ENCODE data around the gene DOK6.
"Not testable (repeated sequence)": the region's sequence is repeated elsewhere in the genome, so short reads cannot be mapped to it uniquely, and the experiment has no call there.

DOK6 gene

DNA sequence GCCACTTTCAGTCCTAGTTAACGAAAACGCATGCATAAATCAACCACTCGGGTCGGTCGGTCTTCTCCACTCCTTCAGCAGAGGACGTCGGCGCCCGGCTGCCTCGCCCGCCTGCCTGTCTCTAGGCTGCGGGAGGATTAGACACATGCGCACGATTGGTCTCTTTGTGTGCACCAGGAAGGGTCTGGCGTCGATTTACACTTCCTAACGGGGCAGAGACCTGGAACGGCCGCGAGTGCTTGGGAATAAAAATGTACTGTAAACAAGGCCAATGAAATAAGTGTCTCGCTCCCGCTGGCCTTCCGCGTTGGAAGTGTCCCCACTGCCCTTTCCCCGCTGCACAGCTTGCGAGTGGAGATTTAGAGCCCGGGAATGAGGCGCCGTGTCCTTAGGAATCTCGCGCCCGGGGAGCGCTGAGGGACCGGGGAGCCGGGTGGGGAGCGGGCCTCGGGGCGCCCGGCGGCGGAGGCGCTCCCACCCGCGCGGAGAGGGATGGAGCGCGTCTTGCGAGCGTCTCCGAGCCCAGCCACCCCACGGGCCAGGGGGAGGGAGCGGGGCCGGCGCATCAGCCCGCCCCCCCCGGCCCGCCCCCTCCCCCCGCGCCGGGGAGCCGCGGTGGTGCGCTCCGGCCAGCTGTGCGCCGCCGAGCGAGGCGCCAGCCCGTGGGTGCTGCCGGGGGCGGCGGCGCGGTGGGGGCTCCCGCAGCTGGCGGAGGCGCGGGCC, at the start of gene DOK6:
DOK6 (plus strand) TSS at position 636 of the 723 bp plus-strand sequence.
- DNase-seq (ENCODE audit: insufficient read length, low spot score): no peak
- no peak for FAIRE-seq
- TF ChIP-seq POLR2A (IDR thresholded peaks at IDR 0.05; ENCODE audit: low read depth, low read length): no peak

DNA sequence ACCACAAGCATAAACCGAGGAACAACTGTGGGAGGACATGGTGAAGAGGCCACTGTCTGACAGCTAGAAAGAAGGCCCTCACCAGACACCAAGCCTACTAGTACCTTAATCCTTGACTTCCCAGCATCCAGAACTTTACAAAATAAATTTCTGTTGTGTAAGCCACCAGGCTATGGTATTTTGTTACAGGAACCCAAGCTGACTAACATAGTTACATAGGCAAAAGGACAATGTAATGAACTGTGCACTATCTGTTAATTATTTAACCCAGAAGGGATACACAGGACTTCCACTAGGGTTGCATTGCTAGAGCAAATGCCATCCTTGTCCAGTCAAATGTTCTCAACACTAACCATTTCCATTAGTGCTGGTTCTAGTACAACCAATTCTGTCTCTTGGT, 47.7 kb upstream of the DOK6 start:
- FAIRE-seq: no peak
- DNase-seq (ENCODE audit: insufficient read length, low spot score): no peak
- TF ChIP-seq POLR2A (IDR thresholded peaks at IDR 0.05; ENCODE audit: low read depth, low read length): no peak

DNA sequence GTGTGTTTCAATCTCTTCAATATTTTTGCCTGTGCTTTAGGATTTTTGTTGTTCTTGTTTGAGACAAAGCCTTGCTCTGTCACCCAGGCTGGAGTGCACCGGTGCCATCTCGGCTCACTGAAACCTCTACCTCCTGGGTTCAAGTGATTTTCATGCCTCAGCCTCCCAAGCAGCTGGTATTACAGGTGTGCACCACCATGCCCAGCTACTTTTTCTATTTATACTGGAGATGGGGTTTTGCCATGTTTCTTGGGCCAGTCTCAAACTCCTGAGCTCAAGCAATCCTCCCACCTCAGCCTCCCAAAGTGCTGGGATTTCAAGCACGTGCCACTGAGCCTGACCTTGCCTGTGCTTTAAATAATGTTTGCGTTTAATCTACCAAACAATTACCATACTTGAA, 43.1 kb upstream of the DOK6 start:
- TF ChIP-seq POLR2A (IDR thresholded peaks at IDR 0.05; ENCODE audit: low read depth, low read length): no peak
- FAIRE-seq (no peak), DNase-seq (ENCODE audit: insufficient read length, low spot score) (no peak)

DNA sequence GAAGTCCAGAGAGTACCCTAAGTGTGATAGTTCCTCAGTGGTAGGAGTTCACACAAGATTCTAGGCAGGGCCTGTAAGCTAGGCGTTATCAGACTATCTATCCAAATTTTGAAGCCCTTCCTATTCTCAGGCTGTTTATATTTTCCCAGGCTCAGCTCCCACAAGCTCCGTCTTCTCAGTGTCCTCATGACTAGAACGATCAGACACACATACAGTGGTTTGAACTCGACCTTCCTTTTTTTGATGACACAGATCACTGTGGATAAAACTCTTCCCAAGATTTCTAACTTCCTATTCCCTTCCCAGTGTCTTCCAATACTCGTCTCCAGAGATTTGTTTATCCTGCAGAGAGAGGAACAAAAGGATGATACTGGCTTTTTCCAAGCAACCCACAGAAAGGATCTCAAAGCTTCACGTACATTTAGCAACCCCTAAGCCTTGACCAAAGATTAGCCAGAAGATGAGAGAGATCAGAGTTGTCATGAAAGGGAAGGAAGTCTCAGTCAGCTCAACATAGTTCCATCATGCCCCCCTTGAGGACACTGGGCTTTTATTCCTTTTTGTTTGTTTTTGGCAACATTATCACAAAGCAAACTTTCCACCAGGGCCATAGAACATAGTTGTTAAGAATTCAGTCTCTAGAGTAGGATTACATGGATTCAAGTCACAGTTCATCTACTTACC, 42.3 kb upstream of the DOK6 start:
- FAIRE-seq: no peak
- no peak for TF ChIP-seq POLR2A (IDR thresholded peaks at IDR 0.05; ENCODE audit: low read depth, low read length)

DNA sequence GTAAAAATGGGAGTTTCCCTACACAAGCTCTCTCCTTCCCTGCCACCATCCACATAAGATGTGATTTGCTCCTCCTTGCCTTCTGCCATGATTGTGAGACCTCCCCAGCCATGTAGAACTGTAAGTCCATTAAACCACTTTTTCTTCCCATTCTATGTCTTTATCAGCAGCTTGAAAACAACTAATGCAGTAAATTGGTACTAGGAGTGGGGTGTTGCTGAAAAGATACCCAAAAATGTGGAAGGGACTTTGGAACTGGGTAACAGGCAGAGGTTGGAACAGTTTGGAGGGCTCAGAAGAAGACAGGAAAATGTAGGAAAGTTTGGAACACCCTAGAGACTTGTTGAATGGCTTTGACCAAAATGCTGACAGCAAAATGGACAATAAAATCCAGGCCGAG, 40.9 kb upstream of the DOK6 start:
- DNase-seq (ENCODE audit: insufficient read length, low spot score); FAIRE-seq: not testable (repeated sequence)

More for the DNA sequence above, 42.3 kb upstream of the DOK6 start:
- no peak for DNase-seq (ENCODE audit: insufficient read length, low spot score)

DNA sequence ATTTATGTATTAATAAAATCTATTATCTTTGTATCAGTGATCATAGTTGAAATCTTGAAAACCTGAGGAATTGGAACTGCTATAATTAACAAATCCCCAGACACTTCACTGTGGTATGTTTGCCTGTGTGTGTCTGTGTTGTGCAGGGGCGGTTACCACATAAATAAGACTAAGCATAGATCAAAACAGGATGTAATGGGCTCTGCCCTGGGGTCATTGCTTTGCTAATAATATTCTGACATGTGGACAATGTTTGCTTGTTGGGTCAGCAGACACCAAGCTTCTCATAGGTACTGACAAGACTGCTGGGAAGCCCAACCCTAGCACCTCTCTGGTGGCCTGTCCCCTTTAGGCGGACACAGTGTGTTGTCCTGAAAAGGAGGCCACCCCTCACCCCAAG, 35.8 kb upstream of the DOK6 start:
- FAIRE-seq (no peak), DNase-seq (ENCODE audit: insufficient read length, low spot score) (no peak)
- no peak for TF ChIP-seq POLR2A (IDR thresholded peaks at IDR 0.05; ENCODE audit: low read depth, low read length)

DNA sequence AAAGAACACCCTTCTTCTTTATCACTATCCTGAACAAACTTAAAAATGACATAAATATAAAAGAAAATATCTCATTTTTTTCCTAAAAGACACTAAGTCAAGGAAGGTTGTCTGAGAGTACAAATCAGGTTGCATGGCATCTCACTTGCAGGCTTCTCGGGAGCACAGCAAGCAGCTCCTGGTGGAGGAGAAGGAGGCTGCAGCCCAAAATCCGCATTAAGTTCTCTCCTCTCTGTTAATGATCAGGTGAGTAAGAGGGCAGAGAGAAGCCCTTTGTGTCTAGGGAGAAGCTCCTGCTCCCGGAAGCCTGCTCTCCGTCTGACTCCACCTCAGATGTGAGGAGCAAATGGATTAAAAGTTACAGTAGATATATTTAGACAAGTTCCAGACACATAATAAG, 35.0 kb upstream of the DOK6 start:
- no peak for TF ChIP-seq POLR2A (IDR thresholded peaks at IDR 0.05; ENCODE audit: low read depth, low read length)
- no peak for FAIRE-seq
- DNase-seq (ENCODE audit: insufficient read length, low spot score): no peak

DNA sequence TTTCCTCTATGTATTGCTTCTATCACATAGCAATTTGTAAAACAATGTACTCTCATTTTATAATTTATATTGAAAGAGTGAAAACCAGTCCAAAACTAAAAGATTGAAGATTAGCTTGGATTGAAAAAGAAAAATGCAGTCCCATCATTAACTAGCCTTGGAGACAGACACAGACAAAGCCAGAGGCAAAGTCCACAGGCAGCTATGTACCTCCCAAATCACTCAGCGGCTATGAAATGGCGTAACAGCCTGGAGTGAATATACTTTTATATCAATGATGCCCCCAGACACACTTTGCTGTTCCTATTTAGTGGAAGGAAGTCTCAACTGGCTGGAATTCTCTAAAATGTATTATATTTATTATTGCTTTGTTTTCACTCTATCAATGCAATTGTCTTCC, 33.6 kb upstream of the DOK6 start:
- no peak for DNase-seq (ENCODE audit: insufficient read length, low spot score)
- no peak for FAIRE-seq
- TF ChIP-seq POLR2A (IDR thresholded peaks at IDR 0.05; ENCODE audit: low read depth, low read length): no peak

DNA sequence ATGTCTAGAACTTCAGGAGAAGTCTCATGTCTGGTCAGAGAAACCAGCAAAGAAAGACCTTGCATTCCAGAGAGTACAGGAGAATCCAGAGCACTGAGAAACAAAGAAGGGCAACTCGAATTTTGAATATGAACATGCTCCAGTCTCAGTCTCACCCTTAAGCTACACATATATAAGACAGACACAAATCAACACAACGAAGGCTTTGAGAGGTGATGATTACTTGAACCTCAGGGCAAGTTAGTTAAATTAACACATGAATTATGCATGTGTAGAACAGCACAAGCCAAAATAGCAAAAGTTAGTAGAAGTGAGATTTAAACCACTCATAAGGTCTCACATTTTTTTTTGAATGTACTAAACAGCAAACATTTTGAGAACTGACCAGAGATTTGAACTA, 29.0 kb upstream of the DOK6 start:
- TF ChIP-seq POLR2A (IDR thresholded peaks at IDR 0.05; ENCODE audit: low read depth, low read length): no peak
- no peak for DNase-seq (ENCODE audit: insufficient read length, low spot score)
- FAIRE-seq: no peak

DNA sequence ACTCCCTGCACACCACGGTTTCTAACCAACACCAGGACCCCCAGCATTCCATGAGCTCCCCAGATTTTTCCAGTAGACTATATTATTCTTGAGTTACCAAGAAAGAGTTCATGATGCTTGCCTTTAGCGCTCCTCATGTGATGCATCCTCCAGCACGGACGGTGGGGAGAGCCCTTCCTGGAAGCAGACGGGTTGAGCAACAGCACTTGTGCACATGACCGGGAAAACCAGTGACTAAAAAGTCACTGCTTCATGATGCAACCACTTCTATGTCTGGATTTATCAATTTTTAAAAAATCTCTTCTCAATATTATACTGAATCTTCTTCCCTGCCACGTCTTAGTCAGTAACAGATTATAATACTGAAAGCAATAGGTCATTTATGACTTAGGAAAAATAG, 20.4 kb upstream of the DOK6 start:
- DNase-seq (ENCODE audit: insufficient read length, low spot score) (no peak), FAIRE-seq (no peak)
- no peak for TF ChIP-seq POLR2A (IDR thresholded peaks at IDR 0.05; ENCODE audit: low read depth, low read length)

DNA sequence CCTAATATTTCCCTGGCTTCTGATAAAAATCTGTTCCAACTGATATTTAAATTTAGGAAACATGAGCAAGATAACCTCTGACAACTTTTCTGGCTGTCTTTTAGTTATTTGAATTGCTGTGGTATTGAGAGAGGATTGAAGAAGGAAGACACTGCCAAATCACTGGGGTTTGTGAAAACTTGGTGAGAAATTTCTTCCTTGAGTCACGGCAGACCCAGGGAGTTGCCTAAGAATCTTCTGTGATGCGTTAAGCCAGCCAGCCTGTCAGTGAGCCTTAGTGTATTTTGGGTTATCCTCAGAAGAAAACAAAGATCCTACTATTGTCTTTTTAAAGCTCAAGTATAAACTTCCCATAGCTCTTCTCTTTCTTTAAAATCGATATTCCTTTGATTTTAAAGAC, 17.5 kb upstream of the DOK6 start:
- no peak for TF ChIP-seq POLR2A (IDR thresholded peaks at IDR 0.05; ENCODE audit: low read depth, low read length)
- FAIRE-seq: no peak
- DNase-seq (ENCODE audit: insufficient read length, low spot score): no peak

DNA sequence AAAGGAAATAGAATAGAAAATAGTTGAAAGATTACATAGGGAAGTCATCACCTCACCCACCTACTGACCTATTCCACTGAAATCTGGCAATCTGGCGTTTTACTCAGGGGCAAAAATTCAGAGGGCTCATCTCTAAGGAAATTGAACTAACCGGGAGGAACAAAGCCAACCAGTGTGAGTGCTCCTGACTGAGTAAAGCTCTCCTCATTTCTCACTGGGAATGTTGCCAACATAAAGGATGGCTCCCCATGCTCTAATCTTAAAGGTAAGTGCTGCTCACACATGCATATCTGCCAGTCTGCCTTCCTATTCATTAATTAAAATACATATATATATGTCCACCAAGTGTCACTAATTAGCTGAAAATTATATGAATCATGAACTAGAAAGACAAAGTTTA, 13.5 kb upstream of the DOK6 start:
- DNase-seq (ENCODE audit: insufficient read length, low spot score): no peak

DNA sequence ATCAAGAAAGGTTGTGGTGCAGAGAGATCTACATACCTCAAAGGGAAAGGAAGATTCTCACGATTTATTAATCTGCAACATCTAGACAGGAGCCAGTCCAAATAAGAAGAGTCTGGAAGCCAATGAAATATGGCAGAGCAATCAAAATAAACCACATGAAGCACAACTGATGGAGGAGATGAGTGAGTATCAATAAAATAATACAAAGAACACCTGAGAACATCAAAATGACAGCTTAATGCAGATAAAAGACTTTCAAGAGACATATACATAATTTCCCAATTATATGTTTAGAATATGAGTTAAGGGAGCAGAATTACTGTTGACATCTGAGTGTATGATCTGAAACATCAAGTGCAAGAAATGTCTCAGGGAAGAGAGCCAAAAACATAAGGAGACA, 12.5 kb upstream of the DOK6 start:
- DNase-seq (ENCODE audit: insufficient read length, low spot score) (no peak), FAIRE-seq (no peak)
- TF ChIP-seq POLR2A (IDR thresholded peaks at IDR 0.05; ENCODE audit: low read depth, low read length): no peak

More for the DNA sequence above, 13.5 kb upstream of the DOK6 start:
- no peak for FAIRE-seq
- no peak for TF ChIP-seq POLR2A (IDR thresholded peaks at IDR 0.05; ENCODE audit: low read depth, low read length)

DNA sequence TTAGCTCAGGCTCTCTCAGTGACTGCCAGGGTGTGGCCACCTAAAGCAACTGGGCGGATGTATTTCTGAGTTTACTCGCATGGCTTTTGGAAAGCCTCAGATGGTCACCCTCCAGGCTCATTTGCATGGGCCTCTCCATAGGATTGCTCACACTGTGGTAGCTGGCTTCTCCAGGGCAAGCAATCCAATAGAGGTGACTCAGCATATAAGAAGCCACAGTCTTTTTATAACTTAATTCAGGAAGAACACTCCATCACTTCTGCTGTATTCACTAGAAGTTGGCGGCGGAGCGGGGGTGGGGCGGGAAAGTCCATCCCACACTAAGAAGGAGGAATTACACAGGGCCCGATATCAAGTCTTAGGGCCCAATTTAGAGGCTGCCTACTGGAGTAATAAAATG, 3.6 kb upstream of the DOK6 start:
- no peak for DNase-seq (ENCODE audit: insufficient read length, low spot score)
- no peak for FAIRE-seq

DNA sequence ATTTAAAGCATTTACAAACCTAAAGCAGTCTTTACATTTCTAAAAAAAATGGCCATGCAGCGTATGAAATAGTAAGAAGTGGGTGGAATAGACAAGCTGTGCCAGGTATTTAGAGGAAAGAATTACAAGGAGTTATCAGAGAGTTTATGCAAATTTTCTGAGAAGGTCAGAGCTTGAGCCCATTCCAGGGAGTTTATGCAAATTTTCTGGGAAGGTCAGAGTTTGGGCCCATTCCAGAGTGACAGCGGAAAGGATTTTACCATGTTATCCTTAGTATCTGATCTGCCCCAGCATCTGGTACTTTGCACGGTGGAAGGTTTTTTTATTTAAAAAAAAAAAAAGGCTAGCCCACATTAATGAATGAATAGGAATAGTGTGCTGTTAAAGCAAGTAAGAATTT, 1.4 kb upstream of the DOK6 start:
- FAIRE-seq (no peak), DNase-seq (ENCODE audit: insufficient read length, low spot score) (no peak)
- no peak for TF ChIP-seq POLR2A (IDR thresholded peaks at IDR 0.05; ENCODE audit: low read depth, low read length)

More for the DNA sequence above, 3.6 kb upstream of the DOK6 start:
- no peak for TF ChIP-seq POLR2A (IDR thresholded peaks at IDR 0.05; ENCODE audit: low read depth, low read length)
